Measurements from ENCODE around the gene MET. TPM values are rescaled to one million over a fixed set of nuclear protein-coding genes. Genes with fewer than 3 reads are reported as not detected.
"Not testable (repeated sequence)": the region's sequence is repeated elsewhere in the genome, so short reads cannot be mapped to it uniquely, and the experiment has no call there.

MET gene
- total RNA-seq, 1 donor from 2014 or later: 3.2 TPM

- Mint-ChIP-seq H3K9me3 (no peaks in the 10 kb centered on the region), H3K27me3 (ENCODE audit: insufficient read depth) (peaks cover 4% of the 10 kb centered on the region), H3K27ac (no peak overlapping the region), H3K4me1 (ENCODE audit: low read depth) (no peaks in the 10 kb centered on the region), H3K4me3 (no peak overlapping the region), H3K36me3 (ENCODE audit: low read depth) (no peaks in the 10 kb centered on the region)
- intact Hi-C loops (cut with micrococcal nuclease): no loop called here
- DNase-seq (ENCODE audit: low spot score): no peak
Observed at GRCh38 chr7:116644628-116645027, 27.4 kb upstream of the MET start.

- peaks cover 9% of the 10 kb centered on the region for H3K27me3 Mint-ChIP-seq (ENCODE audit: insufficient read depth)
- intact Hi-C loops (cut with micrococcal nuclease): no loop called here
- no peaks in the 10 kb centered on the region for H3K4me1 Mint-ChIP-seq (ENCODE audit: low read depth)
- DNase-seq (ENCODE audit: low spot score): no peak
- no peak overlapping the region for H3K27ac Mint-ChIP-seq
- H3K36me3 Mint-ChIP-seq (ENCODE audit: low read depth): no peaks in the 10 kb centered on the region
- no peaks in the 10 kb centered on the region for H3K9me3 Mint-ChIP-seq
- no peak overlapping the region for H3K4me3 Mint-ChIP-seq
Observed at GRCh38 chr7:116647290-116647689, 24.7 kb upstream of the MET start.

- no peak overlapping the region for H3K27ac Mint-ChIP-seq
- no peak for DNase-seq (ENCODE audit: low spot score)
- H3K4me3 Mint-ChIP-seq: no peak overlapping the region
- H3K27me3 Mint-ChIP-seq (ENCODE audit: insufficient read depth): peaks cover 11% of the 10 kb centered on the region
- H3K4me1 Mint-ChIP-seq (ENCODE audit: low read depth): no peaks in the 10 kb centered on the region
- H3K9me3 Mint-ChIP-seq: no peaks in the 10 kb centered on the region
- no peaks in the 10 kb centered on the region for H3K36me3 Mint-ChIP-seq (ENCODE audit: low read depth)
- intact Hi-C loops (cut with micrococcal nuclease): no loop called here
Observed at GRCh38 chr7:116647861-116648260, 24.1 kb upstream of the MET start.

GRCh38 chr7:116650436-116650835, 21.6 kb upstream of the MET start:
- intact Hi-C loops (cut with micrococcal nuclease): no loop called here
- Mint-ChIP-seq H3K27me3 (ENCODE audit: insufficient read depth) (peaks cover 11% of the 10 kb centered on the region), H3K27ac (no peak overlapping the region), H3K4me3 (no peak overlapping the region), H3K9me3 (no peaks in the 10 kb centered on the region), H3K4me1 (ENCODE audit: low read depth) (no peaks in the 10 kb centered on the region), H3K36me3 (ENCODE audit: low read depth) (no peaks in the 10 kb centered on the region)
- no peak for DNase-seq (ENCODE audit: low spot score)

- Mint-ChIP-seq H3K4me3 (no peak overlapping the region), H3K27me3 (ENCODE audit: insufficient read depth) (peaks cover 16% of the 10 kb centered on the region), H3K36me3 (ENCODE audit: low read depth) (no peaks in the 10 kb centered on the region), H3K4me1 (ENCODE audit: low read depth) (no peaks in the 10 kb centered on the region), H3K27ac (no peak overlapping the region), H3K9me3 (no peaks in the 10 kb centered on the region)
- intact Hi-C loops (cut with micrococcal nuclease): no loop called here
- DNase-seq (ENCODE audit: low spot score): no peak
Observed at GRCh38 chr7:116652793-116653192, 19.2 kb upstream of the MET start.

GRCh38 chr7:116653204-116653603, 18.8 kb upstream of the MET start:
- no peak for DNase-seq (ENCODE audit: low spot score)
- Mint-ChIP-seq H3K9me3 (no peaks in the 10 kb centered on the region), H3K27ac (no peak overlapping the region), H3K27me3 (ENCODE audit: insufficient read depth) (peaks cover 15% of the 10 kb centered on the region), H3K36me3 (ENCODE audit: low read depth) (no peaks in the 10 kb centered on the region), H3K4me1 (ENCODE audit: low read depth) (no peaks in the 10 kb centered on the region), H3K4me3 (no peak overlapping the region)
- intact Hi-C loops (cut with micrococcal nuclease): no loop called here

GRCh38 chr7:116653646-116654045, 18.4 kb upstream of the MET start:
- Mint-ChIP-seq H3K36me3 (ENCODE audit: low read depth) (no peaks in the 10 kb centered on the region), H3K27me3 (ENCODE audit: insufficient read depth) (peaks cover 14% of the 10 kb centered on the region), H3K4me3 (no peak overlapping the region), H3K9me3 (no peaks in the 10 kb centered on the region), H3K4me1 (ENCODE audit: low read depth) (no peaks in the 10 kb centered on the region), H3K27ac (no peak overlapping the region)
- intact Hi-C loops (cut with micrococcal nuclease): no loop called here
- DNase-seq (ENCODE audit: low spot score): no peak

GRCh38 chr7:116659248-116659647, 12.7 kb upstream of the MET start:
- H3K4me1 Mint-ChIP-seq (ENCODE audit: low read depth); H3K36me3 Mint-ChIP-seq (ENCODE audit: low read depth); H3K9me3 Mint-ChIP-seq; H3K27ac Mint-ChIP-seq; DNase-seq (ENCODE audit: low spot score); intact Hi-C loops (cut with micrococcal nuclease); H3K4me3 Mint-ChIP-seq: not testable (repeated sequence)
- H3K27me3 Mint-ChIP-seq (ENCODE audit: insufficient read depth): peaks cover 24% of the 10 kb centered on the region

GRCh38 chr7:116661865-116662264, 10.1 kb upstream of the MET start:
- no peaks in the 10 kb centered on the region for H3K9me3 Mint-ChIP-seq
- H3K4me1 Mint-ChIP-seq (ENCODE audit: low read depth): no peaks in the 10 kb centered on the region
- H3K27ac Mint-ChIP-seq: no peak overlapping the region
- intact Hi-C loops (cut with micrococcal nuclease): no loop called here
- no peaks in the 10 kb centered on the region for H3K36me3 Mint-ChIP-seq (ENCODE audit: low read depth)
- no peak overlapping the region for H3K4me3 Mint-ChIP-seq
- H3K27me3 Mint-ChIP-seq (ENCODE audit: insufficient read depth): peaks cover 33% of the 10 kb centered on the region
- no peak for DNase-seq (ENCODE audit: low spot score)

- Mint-ChIP-seq H3K27ac (no peak overlapping the region), H3K4me3 (no peak overlapping the region), H3K9me3 (no peaks in the 10 kb centered on the region), H3K36me3 (ENCODE audit: low read depth) (no peaks in the 10 kb centered on the region), H3K4me1 (ENCODE audit: low read depth) (no peaks in the 10 kb centered on the region), H3K27me3 (ENCODE audit: insufficient read depth) (peaks cover 33% of the 10 kb centered on the region)
- DNase-seq (ENCODE audit: low spot score): no peak
- intact Hi-C loops (cut with micrococcal nuclease): no loop called here
Observed at GRCh38 chr7:116663744-116664143, 8.3 kb upstream of the MET start.

- Mint-ChIP-seq H3K4me3 (no peak overlapping the region), H3K36me3 (ENCODE audit: low read depth) (no peaks in the 10 kb centered on the region), H3K9me3 (no peaks in the 10 kb centered on the region), H3K4me1 (ENCODE audit: low read depth) (no peaks in the 10 kb centered on the region), H3K27me3 (ENCODE audit: insufficient read depth) (peaks cover 41% of the 10 kb centered on the region), H3K27ac (no peak overlapping the region)
- intact Hi-C loops (cut with micrococcal nuclease): no loop called here
- no peak for DNase-seq (ENCODE audit: low spot score)
Observed at GRCh38 chr7:116665332-116665996, 6.5 kb upstream of the MET start.

- no peak overlapping the region for H3K4me3 Mint-ChIP-seq
- no peak for DNase-seq (ENCODE audit: low spot score)
- no peak overlapping the region for H3K27ac Mint-ChIP-seq
- intact Hi-C loops (cut with micrococcal nuclease): loop anchor here (2.0 to 10.0 kb wide), 3 partner anchors 118 to 495 kb away; no protein-coding TSS in a partner anchor
- no peaks in the 10 kb centered on the region for H3K36me3 Mint-ChIP-seq (ENCODE audit: low read depth)
- no peaks in the 10 kb centered on the region for H3K4me1 Mint-ChIP-seq (ENCODE audit: low read depth)
- H3K9me3 Mint-ChIP-seq: no peaks in the 10 kb centered on the region
- peaks cover 67% of the 10 kb centered on the region for H3K27me3 Mint-ChIP-seq (ENCODE audit: insufficient read depth)
Observed at GRCh38 chr7:116669769-116670168, 2.2 kb upstream of the MET start.

GRCh38 chr7:116670409-116671015, 1.5 kb upstream of the MET start:
- H3K4me3 Mint-ChIP-seq: no peak overlapping the region
- no peak for DNase-seq (ENCODE audit: low spot score)
- H3K27me3 Mint-ChIP-seq (ENCODE audit: insufficient read depth): peaks cover 65% of the 10 kb centered on the region
- no peak overlapping the region for H3K27ac Mint-ChIP-seq
- no peaks in the 10 kb centered on the region for H3K9me3 Mint-ChIP-seq
- H3K36me3 Mint-ChIP-seq (ENCODE audit: low read depth): no peaks in the 10 kb centered on the region
- H3K4me1 Mint-ChIP-seq (ENCODE audit: low read depth): no peaks in the 10 kb centered on the region
- intact Hi-C loops (cut with micrococcal nuclease): loop anchor here (1.0 to 10.0 kb wide), 6 partner anchors 117 to 496 kb away; partner anchors contain the start of gene CAPZA2

Measured in activated T-helper 1 cell treated with anti-CD3 and anti-CD28 coated beads, Interleukin-12 subunit alpha, Interleukin-12 subunit beta, Interleukin-2, Interleukin-4 antibody, amounts not matched to agents 30 ng/mL and 10 ng/mL and 1 ng/mL, durations not matched to agents 14 hours and 24 hours and 36 hours (primary cell).